ENCODE measurements around the gene OR5AU1. TPM values are rescaled to one million over a fixed set of nuclear protein-coding genes. Genes with fewer than 3 reads are reported as not detected.

Gene OR5AU1
- total and polyA plus RNA-seq, 8 donors, result not detected

GRCh38 chr14:21197418-21198205, 41.7 kb upstream of the OR5AU1 start:
- intact Hi-C loops (cut with DNase I), result no loop called here
- no peak for TF ChIP-seq CTCF (IDR thresholded peaks at IDR 0.05)
- FAIRE-seq (no peak), ATAC-seq (no peak), DNase-seq (no peak)
- no peak overlapping the region for H3K4me3 ChIP-seq
- H3K36me3 ChIP-seq, result no peaks in the 10 kb centered on the region
- H3K4me1 ChIP-seq, result no peaks in the 10 kb centered on the region
- no peaks in the 10 kb centered on the region for H3K27me3 ChIP-seq
- H3K27ac ChIP-seq, result no peak overlapping the region
- no peaks in the 10 kb centered on the region for H3K9me3 ChIP-seq
- WGBS, 2 donors, result 85 to 89% methylated on average over 2 of the region's 2 CpGs

GRCh38 chr14:21194597-21194996, 38.7 kb upstream of the OR5AU1 start:
- ATAC-seq (no peak), FAIRE-seq (no peak), DNase-seq (no peak)
- no peak for TF ChIP-seq CTCF (IDR thresholded peaks at IDR 0.05)
- Histone ChIP-seq H3K4me3 (no peak overlapping the region), H3K4me1 (no peaks in the 10 kb centered on the region), H3K36me3 (no peaks in the 10 kb centered on the region), H3K27ac (no peak overlapping the region), H3K9me3 (no peaks in the 10 kb centered on the region), H3K27me3 (no peaks in the 10 kb centered on the region)
- intact Hi-C loops (cut with DNase I), result no loop called here

GRCh38 chr14:21192875-21193535, 37.1 kb upstream of the OR5AU1 start:
- WGBS, 2 donors, result 78 to 83% methylated on average over 7 of the region's 7 CpGs
- Histone ChIP-seq H3K27ac (no peak overlapping the region), H3K36me3 (no peaks in the 10 kb centered on the region), H3K9me3 (no peaks in the 10 kb centered on the region), H3K27me3 (no peaks in the 10 kb centered on the region), H3K4me1 (no peaks in the 10 kb centered on the region), H3K4me3 (no peak overlapping the region)
- TF ChIP-seq CTCF (IDR thresholded peaks at IDR 0.05), result no peak
- intact Hi-C loops (cut with DNase I), result no loop called here
- FAIRE-seq (no peak), DNase-seq (peak in 1 of 6 donors; percentile 48), ATAC-seq (no peak)

GRCh38 chr14:21192447-21192822, 36.6 kb upstream of the OR5AU1 start:
- no peaks in the 10 kb centered on the region for H3K9me3 ChIP-seq
- H3K27me3 ChIP-seq, result no peaks in the 10 kb centered on the region
- no peaks in the 10 kb centered on the region for H3K4me1 ChIP-seq
- H3K36me3 ChIP-seq, result no peaks in the 10 kb centered on the region
- no peak for FAIRE-seq
- peak overlapping the region in 2 of 4 donors; percentile 24 to 42 for H3K4me3 ChIP-seq
- TF ChIP-seq CTCF (IDR thresholded peaks at IDR 0.05), result no peak
- no peak overlapping the region for H3K27ac ChIP-seq
- WGBS, 2 donors, result 38 to 50% methylated on average over 1 of the region's 1 CpG
- DNase-seq, result no peak
- intact Hi-C loops (cut with DNase I), result no loop called here
- peak in 2 of 4 donors; percentile 11 to 26 for ATAC-seq
